ENCODE measurements around the gene DACH1. TPM values are rescaled to one million over a fixed set of nuclear protein-coding genes. Genes with fewer than 3 reads are reported as not detected.

DACH1 gene
- total RNA-seq, 2 experiments from 2014 or later: not detected

GRCh38 chr13:71522941-71523526 lies 344.0 kb downstream of the DACH1 start:
- DNase-seq: no peak
- no peaks in the 10 kb centered on the region for H3K36me3 Mint-ChIP-seq
- H3K4me3 Mint-ChIP-seq: no peak overlapping the region
- no peak for ATAC-seq (ENCODE audit: low read depth)
- no peaks in the 10 kb centered on the region for H3K27me3 Mint-ChIP-seq
- H3K27ac Mint-ChIP-seq: no peak overlapping the region
- H3K9me3 Mint-ChIP-seq: no peaks in the 10 kb centered on the region
- POLR2A ChIA-PET: no interaction called here
- H3K4me1 Mint-ChIP-seq: no peaks in the 10 kb centered on the region

- Mint-ChIP-seq H3K36me3 (no peaks in the 10 kb centered on the region), H3K27ac (no peak overlapping the region), H3K4me1 (no peaks in the 10 kb centered on the region), H3K4me3 (no peak overlapping the region), H3K27me3 (peaks cover 2% of the 10 kb centered on the region), H3K9me3 (no peaks in the 10 kb centered on the region)
- POLR2A ChIA-PET: no interaction called here
- ATAC-seq (ENCODE audit: low read depth): no peak
- DNase-seq: no peak
Measured at GRCh38 chr13:71517004-71517403, 350.0 kb downstream of the DACH1 start.

- no peak overlapping the region for H3K27ac Mint-ChIP-seq
- DNase-seq (no peak), ATAC-seq (ENCODE audit: low read depth) (no peak)
- H3K36me3 Mint-ChIP-seq: no peaks in the 10 kb centered on the region
- no peak overlapping the region for H3K4me3 Mint-ChIP-seq
- H3K4me1 Mint-ChIP-seq: no peaks in the 10 kb centered on the region
- H3K9me3 Mint-ChIP-seq: no peaks in the 10 kb centered on the region
- POLR2A ChIA-PET: no interaction called here
- peaks cover 2% of the 10 kb centered on the region for H3K27me3 Mint-ChIP-seq
Measured at GRCh38 chr13:71516521-71516920, 350.5 kb downstream of the DACH1 start.

- H3K36me3 Mint-ChIP-seq: no peaks in the 10 kb centered on the region
- POLR2A ChIA-PET: no interaction called here
- H3K4me1 Mint-ChIP-seq: no peaks in the 10 kb centered on the region
- no peak overlapping the region for H3K4me3 Mint-ChIP-seq
- no peaks in the 10 kb centered on the region for H3K9me3 Mint-ChIP-seq
- DNase-seq (no peak), ATAC-seq (ENCODE audit: low read depth) (no peak)
- peaks cover 2% of the 10 kb centered on the region for H3K27me3 Mint-ChIP-seq
- no peak overlapping the region for H3K27ac Mint-ChIP-seq
Measured at GRCh38 chr13:71515744-71516038, 351.3 kb downstream of the DACH1 start.

GRCh38 chr13:71514900-71515743 lies 351.9 kb downstream of the DACH1 start:
- DNase-seq (no peak), ATAC-seq (ENCODE audit: low read depth) (no peak)
- no peak overlapping the region for H3K4me3 Mint-ChIP-seq
- no peaks in the 10 kb centered on the region for H3K36me3 Mint-ChIP-seq
- POLR2A ChIA-PET: no interaction called here
- H3K9me3 Mint-ChIP-seq: no peaks in the 10 kb centered on the region
- no peaks in the 10 kb centered on the region for H3K4me1 Mint-ChIP-seq
- no peak overlapping the region for H3K27ac Mint-ChIP-seq
- H3K27me3 Mint-ChIP-seq: peaks cover 2% of the 10 kb centered on the region

GRCh38 chr13:71513411-71514033 lies 353.5 kb downstream of the DACH1 start:
- peaks cover 2% of the 10 kb centered on the region for H3K27me3 Mint-ChIP-seq
- no peaks in the 10 kb centered on the region for H3K9me3 Mint-ChIP-seq
- no peaks in the 10 kb centered on the region for H3K4me1 Mint-ChIP-seq
- no peak overlapping the region for H3K27ac Mint-ChIP-seq
- POLR2A ChIA-PET: no interaction called here
- ATAC-seq (ENCODE audit: low read depth): no peak
- H3K36me3 Mint-ChIP-seq: no peaks in the 10 kb centered on the region
- DNase-seq: no peak
- no peak overlapping the region for H3K4me3 Mint-ChIP-seq

GRCh38 chr13:71503781-71504180 lies 363.2 kb downstream of the DACH1 start:
- H3K27me3 Mint-ChIP-seq: no peaks in the 10 kb centered on the region
- H3K27ac Mint-ChIP-seq: no peak overlapping the region
- DNase-seq (no peak), ATAC-seq (ENCODE audit: low read depth) (no peak)
- no peak overlapping the region for H3K4me3 Mint-ChIP-seq
- no peaks in the 10 kb centered on the region for H3K9me3 Mint-ChIP-seq
- no peaks in the 10 kb centered on the region for H3K4me1 Mint-ChIP-seq
- no peaks in the 10 kb centered on the region for H3K36me3 Mint-ChIP-seq
- POLR2A ChIA-PET: no interaction called here

GRCh38 chr13:71499944-71500514 lies 367.0 kb downstream of the DACH1 start:
- H3K4me3 Mint-ChIP-seq: no peak overlapping the region
- no peaks in the 10 kb centered on the region for H3K27me3 Mint-ChIP-seq
- H3K27ac Mint-ChIP-seq: no peak overlapping the region
- DNase-seq: no peak
- no peaks in the 10 kb centered on the region for H3K9me3 Mint-ChIP-seq
- H3K36me3 Mint-ChIP-seq: no peaks in the 10 kb centered on the region
- no peak for ATAC-seq (ENCODE audit: low read depth)
- H3K4me1 Mint-ChIP-seq: no peaks in the 10 kb centered on the region
- POLR2A ChIA-PET: no interaction called here

GRCh38 chr13:71499235-71499634 lies 367.8 kb downstream of the DACH1 start:
- POLR2A ChIA-PET: no interaction called here
- Mint-ChIP-seq H3K27ac (no peak overlapping the region), H3K4me3 (no peak overlapping the region), H3K9me3 (no peaks in the 10 kb centered on the region), H3K36me3 (no peaks in the 10 kb centered on the region), H3K27me3 (no peaks in the 10 kb centered on the region), H3K4me1 (no peaks in the 10 kb centered on the region)
- ATAC-seq (ENCODE audit: low read depth) (no peak), DNase-seq (no peak)

GRCh38 chr13:71493189-71493588 lies 373.8 kb downstream of the DACH1 start:
- no peak overlapping the region for H3K4me3 Mint-ChIP-seq
- ATAC-seq (ENCODE audit: low read depth) (no peak), DNase-seq (no peak)
- no peaks in the 10 kb centered on the region for H3K36me3 Mint-ChIP-seq
- H3K9me3 Mint-ChIP-seq: no peaks in the 10 kb centered on the region
- no peaks in the 10 kb centered on the region for H3K4me1 Mint-ChIP-seq
- POLR2A ChIA-PET: no interaction called here
- no peaks in the 10 kb centered on the region for H3K27me3 Mint-ChIP-seq
- H3K27ac Mint-ChIP-seq: no peak overlapping the region

- no peak overlapping the region for H3K4me3 Mint-ChIP-seq
- DNase-seq (no peak), ATAC-seq (ENCODE audit: low read depth) (no peak)
- no peak overlapping the region for H3K27ac Mint-ChIP-seq
- no peaks in the 10 kb centered on the region for H3K36me3 Mint-ChIP-seq
- H3K4me1 Mint-ChIP-seq: no peaks in the 10 kb centered on the region
- H3K27me3 Mint-ChIP-seq: no peaks in the 10 kb centered on the region
- no peaks in the 10 kb centered on the region for H3K9me3 Mint-ChIP-seq
- POLR2A ChIA-PET: no interaction called here
Measured at GRCh38 chr13:71492346-71492871, 374.6 kb downstream of the DACH1 start.

GRCh38 chr13:71491010-71491409 lies 376.0 kb downstream of the DACH1 start:
- Mint-ChIP-seq H3K27me3 (no peaks in the 10 kb centered on the region), H3K36me3 (no peaks in the 10 kb centered on the region), H3K27ac (no peak overlapping the region), H3K4me3 (no peak overlapping the region), H3K9me3 (no peaks in the 10 kb centered on the region), H3K4me1 (no peaks in the 10 kb centered on the region)
- ATAC-seq (ENCODE audit: low read depth) (no peak), DNase-seq (no peak)
- POLR2A ChIA-PET: no interaction called here

GRCh38 chr13:71489041-71489440 lies 378.0 kb downstream of the DACH1 start:
- no peaks in the 10 kb centered on the region for H3K4me1 Mint-ChIP-seq
- no peak for DNase-seq
- POLR2A ChIA-PET: no interaction called here
- no peak for ATAC-seq (ENCODE audit: low read depth)
- H3K27me3 Mint-ChIP-seq: no peaks in the 10 kb centered on the region
- H3K27ac Mint-ChIP-seq: no peak overlapping the region
- H3K36me3 Mint-ChIP-seq: no peaks in the 10 kb centered on the region
- no peak overlapping the region for H3K4me3 Mint-ChIP-seq
- H3K9me3 Mint-ChIP-seq: no peaks in the 10 kb centered on the region

GRCh38 chr13:71488201-71488600 lies 378.8 kb downstream of the DACH1 start:
- no peak overlapping the region for H3K4me3 Mint-ChIP-seq
- DNase-seq (no peak), ATAC-seq (ENCODE audit: low read depth) (no peak)
- POLR2A ChIA-PET: no interaction called here
- no peaks in the 10 kb centered on the region for H3K36me3 Mint-ChIP-seq
- H3K27ac Mint-ChIP-seq: no peak overlapping the region
- no peaks in the 10 kb centered on the region for H3K9me3 Mint-ChIP-seq
- no peaks in the 10 kb centered on the region for H3K27me3 Mint-ChIP-seq
- H3K4me1 Mint-ChIP-seq: no peaks in the 10 kb centered on the region
